SK-N-SH (cell line): ENCODE measurements around the gene ZNRD2. TPM values are rescaled to one million over a fixed set of nuclear protein-coding genes. Genes with fewer than 3 reads are reported as not detected.

Source experiments
- CTCF ChIA-PET: fragments of 300-600, 350-600 bp; formaldehyde crosslinking; extraction: SDS; loops from one replicate; lab custom pipeline; 2021; lab: Yijun Ruan, JAX
- POLR2A ChIA-PET: fragments of 350-600 bp; sonication (Branson Sonifier 250); formaldehyde crosslinking; extraction: SDS; loops from one replicate; lab custom pipeline; 2020; ENCODE audit warnings: antibody characterized with exemption, inconsistent platforms; lab: Yijun Ruan, JAX
- DNase-seq: peaks from one replicate; pipeline ENCODE4 v3.0.0; 2012
- H2AFZ ChIP-seq: fragments of 200-600 bp; sonication (generic); 2 replicates; pipeline ENCODE4 v1.8.1; 2016; ENCODE audit warnings: antibody characterized with exemption, mild to moderate bottlenecking, low read depth
- H3F3A ChIP-seq: fragments of 200-600 bp; sonication (generic); replicated peaks from 2 replicates; pipeline ENCODE3; 2016; ENCODE audit warnings: antibody characterized with exemption, mild to moderate bottlenecking; ENCODE audit not compliant: insufficient read depth
- H3K27ac ChIP-seq, 2 experiments: fragments of 200-500 bp in 1 of 2; fragments of 200-600 bp in 1 of 2; sonication (Bioruptor generic) in 1 of 2; sonication (generic), shearing (Covaris generic) in 1 of 2; 2 replicates each; pipeline versions ENCODE4 v1.5.1 to v1.6.1; 2014 to 2016; ENCODE audit warnings: low read depth in 2 of 2, inconsistent platforms in 1 of 2, low read length in 1 of 2, mild to moderate bottlenecking in 1 of 2, mixed read lengths in 1 of 2
- H3K27me3 ChIP-seq: fragments of 200-600 bp; sonication (generic), shearing (Covaris generic); 2 replicates; pipeline ENCODE4 v1.6.1; 2016; ENCODE audit warnings: mixed run types; ENCODE audit not compliant: insufficient read depth
- H3K36me3 ChIP-seq, 2 experiments: fragments of 200-500 bp in 1 of 2; fragments of 200-600 bp in 1 of 2; sonication (Bioruptor generic) in 1 of 2; sonication (generic) in 1 of 2; replicated peaks in 1 of 2; 2 replicates each; pipeline versions ENCODE3 to v1.5.1; 2014 to 2016; ENCODE audit warnings: low read length in 1 of 2, mild to moderate bottlenecking in 1 of 2; ENCODE audit not compliant: insufficient read depth in 2 of 2, control insufficient read depth in 1 of 2
- H3K4me1 ChIP-seq, 2 experiments: fragments of 200-500 bp in 1 of 2; fragments of 200-600 bp in 1 of 2; sonication (Bioruptor generic) in 1 of 2; sonication (generic), shearing (Covaris generic) in 1 of 2; 2 replicates each; pipeline versions ENCODE4 v1.5.1 to v1.6.1; 2014 to 2016; ENCODE audit warnings: low read depth in 1 of 2, low read length in 1 of 2, mixed run types in 1 of 2; ENCODE audit not compliant: insufficient read depth in 2 of 2, control insufficient read depth in 1 of 2
- H3K4me2 ChIP-seq: fragments of 200-600 bp; sonication (generic), shearing (Covaris generic); 2 replicates; pipeline ENCODE4 v1.6.1; 2017; ENCODE audit warnings: mixed run types
- H3K4me3 ChIP-seq, 2 experiments: fragments of 200-500 bp in 1 of 2; fragments of 200-600 bp in 1 of 2; sonication (Bioruptor generic) in 1 of 2; sonication (generic), shearing (Covaris generic) in 1 of 2; 2 replicates each; pipeline versions ENCODE4 v1.5.1 to v1.8.1; 2014 to 2016; ENCODE audit warnings: low read depth in 2 of 2, inconsistent platforms in 1 of 2, low read length in 1 of 2, mild to moderate bottlenecking in 1 of 2, mixed read lengths in 1 of 2, moderate library complexity in 1 of 2
- H3K79me2 ChIP-seq: fragments of 200-600 bp; sonication (generic); 2 replicates; pipeline ENCODE4 v1.8.1; 2017; ENCODE audit warnings: mild to moderate bottlenecking; ENCODE audit not compliant: insufficient read depth
- H3K9ac ChIP-seq: fragments of 200-600 bp; sonication (generic); 2 replicates; pipeline ENCODE4 v1.6.1; 2017; ENCODE audit warnings: mixed run types
- H3K9me2 ChIP-seq: fragments of 200-600 bp; sonication (generic); 2 replicates; pipeline ENCODE4 v1.6.1; 2017; ENCODE audit warnings: mixed run types
- H3K9me3 ChIP-seq: fragments of 200-600 bp; sonication (generic); 2 replicates; pipeline ENCODE4 v1.6.1; 2017; ENCODE audit warnings: mixed run types, mild to moderate bottlenecking, moderate library complexity
- H4K20me1 ChIP-seq: fragments of 200-600 bp; sonication (generic); 2 replicates; pipeline ENCODE4 v1.6.1; 2017; ENCODE audit warnings: mild to moderate bottlenecking, mixed run types; ENCODE audit not compliant: insufficient read depth
- FOSL2 ChIP-seq: IDR thresholded peaks from 2 replicates; pipeline ENCODE4 v1.4.0; 2012; ENCODE audit warnings: low read depth, mild to moderate bottlenecking, moderate library complexity, borderline replicate concordance
- FOXJ3 ChIP-seq: sonication (generic); formaldehyde crosslinking; IDR thresholded peaks from 2 replicates; pipeline ENCODE4 v1.5.1; 2020; ENCODE audit warnings: mild to moderate bottlenecking, missing genetic modification reagents
- FOXM1 ChIP-seq: IDR thresholded peaks from 2 replicates; pipeline ENCODE4 v1.4.0; 2012; ENCODE audit warnings: low read depth, mild to moderate bottlenecking
- GATA2 ChIP-seq: sonication (generic); formaldehyde crosslinking; IDR thresholded peaks from 2 replicates; pipeline ENCODE4 v1.5.0; 2020; ENCODE audit warnings: mild to moderate bottlenecking, missing genetic modification reagents
- JUND ChIP-seq: IDR thresholded peaks from 2 replicates; pipeline ENCODE4 v1.4.0; 2012
- MEF2A ChIP-seq: IDR thresholded peaks from 2 replicates; pipeline ENCODE4 v1.4.0; 2012; ENCODE audit warnings: low read depth, borderline replicate concordance
- NFIC ChIP-seq: IDR thresholded peaks from 2 replicates; pipeline ENCODE4 v1.4.0; 2012; ENCODE audit warnings: borderline replicate concordance
- WGBS: methylation state at CpG from one replicate; pipeline ENCODE4 v1.1.6; 2017; ENCODE audit warnings: low lambda C conversion rate; 5-methylcytosine and 5-hydroxymethylcytosine counted together
- polyA plus RNA-seq, 3 experiments: library from polyadenylated mRNA; depleted of rRNA; stranded (reverse); fragments of >200 nt; gene quantifications; 2 replicates each; pipeline ENCODE4 v1.2.3, GENCODE V29; 2012
- TF ChIP-seq, protein P1 (sequence below): IDR thresholded peaks from 2 replicates; pipeline ENCODE4 v1.4.0; 2012; ENCODE audit warnings: low read depth
- TF ChIP-seq, protein P2 (sequence below): IDR thresholded peaks from 2 replicates; pipeline ENCODE4 v1.6.1; 2012; ENCODE audit warnings: mild to moderate bottlenecking, low read depth, low read length, moderate library complexity
- TF ChIP-seq, protein P3 (sequence below): IDR thresholded peaks from 2 replicates; pipeline ENCODE4 v1.4.0; 2012; ENCODE audit warnings: low read depth, borderline replicate concordance

ZNRD2 gene
- polyA plus RNA-seq, 1 of the 3 experiments (the other 2 are of a cell fraction): 78.1 TPM

DNA sequence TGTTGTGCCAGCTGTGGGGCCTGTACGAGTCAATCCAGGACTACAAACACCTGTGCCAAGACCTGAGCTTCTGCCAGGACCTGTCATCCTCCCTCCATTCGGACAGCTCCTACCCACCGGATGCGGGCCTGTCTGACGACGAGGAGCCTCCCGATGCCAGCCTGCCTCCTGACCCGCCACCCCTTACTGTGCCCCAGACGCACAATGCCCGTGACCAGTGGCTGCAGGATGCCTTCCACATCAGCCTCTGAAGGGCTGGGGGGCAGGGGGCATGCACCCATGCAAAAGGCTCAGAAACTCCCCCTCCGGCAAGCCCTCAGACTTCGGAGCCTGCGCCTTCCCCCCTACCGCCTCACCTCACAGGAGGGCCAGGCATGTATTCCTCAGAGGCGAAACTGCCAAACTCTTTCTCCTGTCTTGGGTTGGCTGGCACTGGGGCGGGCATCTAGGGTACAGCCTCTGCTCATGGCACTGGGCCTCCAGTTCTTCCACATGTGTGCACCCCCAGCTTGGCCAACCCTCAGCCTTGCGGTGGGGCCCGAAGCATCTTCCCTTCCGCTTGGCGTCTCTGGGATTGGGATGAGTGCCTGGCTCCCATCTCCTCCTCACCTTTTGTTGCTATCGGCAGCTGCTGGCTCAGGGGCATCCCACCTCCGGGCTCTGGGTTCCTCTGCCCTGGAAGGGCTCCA, 3.3 kb downstream of the ZNRD2 start:
- H3K27me3 ChIP-seq: no peaks in the 10 kb centered on the region
- H3K79me2 ChIP-seq: peaks cover 67% of the 10 kb centered on the region
- H3K27ac ChIP-seq: peak overlapping the region; percentile 24 to 54; a peak in 2 of 4 replicates
- H3K4me3 ChIP-seq: peak overlapping the region; percentile 76 to 99
- H3K9me2 ChIP-seq: no peaks in the 10 kb centered on the region
- H3K4me2 ChIP-seq: peak overlapping the region; percentile 83
- peak overlapping the region; percentile 66; the same call in 1 of the 2 replicates for H3K9ac ChIP-seq
- no peaks in the 10 kb centered on the region for H3K9me3 ChIP-seq
- H3K4me1 ChIP-seq: peaks cover 53 to 62% of the 10 kb centered on the region in 2 experiments; a peak in 3 of 4 replicates
- TF ChIP-seq JUND: no peak
- TF ChIP-seq, protein P1, sequence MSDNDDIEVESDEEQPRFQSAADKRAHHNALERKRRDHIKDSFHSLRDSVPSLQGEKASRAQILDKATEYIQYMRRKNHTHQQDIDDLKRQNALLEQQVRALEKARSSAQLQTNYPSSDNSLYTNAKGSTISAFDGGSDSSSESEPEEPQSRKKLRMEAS: no peak
- TF ChIP-seq FOSL2: no peak
- no peak for TF ChIP-seq FOXM1
- TF ChIP-seq FOXJ3 (CRISPR knock-in tag): no peak
- TF ChIP-seq, protein P2, sequence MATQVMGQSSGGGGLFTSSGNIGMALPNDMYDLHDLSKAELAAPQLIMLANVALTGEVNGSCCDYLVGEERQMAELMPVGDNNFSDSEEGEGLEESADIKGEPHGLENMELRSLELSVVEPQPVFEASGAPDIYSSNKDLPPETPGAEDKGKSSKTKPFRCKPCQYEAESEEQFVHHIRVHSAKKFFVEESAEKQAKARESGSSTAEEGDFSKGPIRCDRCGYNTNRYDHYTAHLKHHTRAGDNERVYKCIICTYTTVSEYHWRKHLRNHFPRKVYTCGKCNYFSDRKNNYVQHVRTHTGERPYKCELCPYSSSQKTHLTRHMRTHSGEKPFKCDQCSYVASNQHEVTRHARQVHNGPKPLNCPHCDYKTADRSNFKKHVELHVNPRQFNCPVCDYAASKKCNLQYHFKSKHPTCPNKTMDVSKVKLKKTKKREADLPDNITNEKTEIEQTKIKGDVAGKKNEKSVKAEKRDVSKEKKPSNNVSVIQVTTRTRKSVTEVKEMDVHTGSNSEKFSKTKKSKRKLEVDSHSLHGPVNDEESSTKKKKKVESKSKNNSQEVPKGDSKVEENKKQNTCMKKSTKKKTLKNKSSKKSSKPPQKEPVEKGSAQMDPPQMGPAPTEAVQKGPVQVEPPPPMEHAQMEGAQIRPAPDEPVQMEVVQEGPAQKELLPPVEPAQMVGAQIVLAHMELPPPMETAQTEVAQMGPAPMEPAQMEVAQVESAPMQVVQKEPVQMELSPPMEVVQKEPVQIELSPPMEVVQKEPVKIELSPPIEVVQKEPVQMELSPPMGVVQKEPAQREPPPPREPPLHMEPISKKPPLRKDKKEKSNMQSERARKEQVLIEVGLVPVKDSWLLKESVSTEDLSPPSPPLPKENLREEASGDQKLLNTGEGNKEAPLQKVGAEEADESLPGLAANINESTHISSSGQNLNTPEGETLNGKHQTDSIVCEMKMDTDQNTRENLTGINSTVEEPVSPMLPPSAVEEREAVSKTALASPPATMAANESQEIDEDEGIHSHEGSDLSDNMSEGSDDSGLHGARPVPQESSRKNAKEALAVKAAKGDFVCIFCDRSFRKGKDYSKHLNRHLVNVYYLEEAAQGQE: no peak
- no peak for TF ChIP-seq NFIC
- TF ChIP-seq, protein P3, sequence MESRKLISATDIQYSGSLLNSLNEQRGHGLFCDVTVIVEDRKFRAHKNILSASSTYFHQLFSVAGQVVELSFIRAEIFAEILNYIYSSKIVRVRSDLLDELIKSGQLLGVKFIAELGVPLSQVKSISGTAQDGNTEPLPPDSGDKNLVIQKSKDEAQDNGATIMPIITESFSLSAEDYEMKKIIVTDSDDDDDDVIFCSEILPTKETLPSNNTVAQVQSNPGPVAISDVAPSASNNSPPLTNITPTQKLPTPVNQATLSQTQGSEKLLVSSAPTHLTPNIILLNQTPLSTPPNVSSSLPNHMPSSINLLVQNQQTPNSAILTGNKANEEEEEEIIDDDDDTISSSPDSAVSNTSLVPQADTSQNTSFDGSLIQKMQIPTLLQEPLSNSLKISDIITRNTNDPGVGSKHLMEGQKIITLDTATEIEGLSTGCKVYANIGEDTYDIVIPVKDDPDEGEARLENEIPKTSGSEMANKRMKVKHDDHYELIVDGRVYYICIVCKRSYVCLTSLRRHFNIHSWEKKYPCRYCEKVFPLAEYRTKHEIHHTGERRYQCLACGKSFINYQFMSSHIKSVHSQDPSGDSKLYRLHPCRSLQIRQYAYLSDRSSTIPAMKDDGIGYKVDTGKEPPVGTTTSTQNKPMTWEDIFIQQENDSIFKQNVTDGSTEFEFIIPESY: no peak
- TF ChIP-seq MEF2A: no peak
- TF ChIP-seq GATA2 (CRISPR knock-in tag): no peak
- WGBS: 52% methylated on average over 8 of the region's 22 CpGs
- no peak overlapping the region for H2AFZ ChIP-seq
- ChIA-PET CTCF (interaction anchor here (0.5 to 13.6 kb wide), 20 partner anchors 9 to 1480 kb away, joined by 3 to 295 read pairs (median 6); partner anchors contain the start of genes KCNK7, LTBP3, MAP3K11 and SIPA1), POLR2A (interaction anchor here (1.0 to 2.0 kb wide), 5 partner anchors 14 to 40 kb away, joined by 3 to 10 read pairs (median 4); partner anchors contain the start of gene LTBP3)
- H3K36me3 ChIP-seq: peaks cover 9 to 11% of the 10 kb centered on the region in 2 experiments
- peaks cover 50% of the 10 kb centered on the region for H3F3A ChIP-seq
- peaks cover 22% of the 10 kb centered on the region for H4K20me1 ChIP-seq
- no peak for DNase-seq
